ENCODE measurements around the gene TMEM169. TPM values are rescaled to one million over a fixed set of nuclear protein-coding genes. Genes with fewer than 3 reads are reported as not detected.

Gene TMEM169
- total and polyA plus RNA-seq, 2 of the 13 experiments (the other 11 are each of a cell fraction or from before 2014, with no cell fraction given) = 1.5 to 4.5 TPM

GRCh38 chr2:216081487-216082116 is at the start of gene TMEM169, which contains the start of gene PECR (continued):
- TF ChIP-seq ZNF609 (CRISPR knock-in tag; IDR thresholded peaks at IDR 0.05; ENCODE audit: borderline replicate concordance) (peak; percentile 82), ZNF263 (CRISPR knock-in tag; IDR thresholded peaks at IDR 0.05) (no peak), SOX13 (IDR thresholded peaks at IDR 0.05) (no peak), SOX13 (CRISPR knock-in tag; conservative IDR thresholded peaks at IDR 0.05 in 1 of 2, IDR thresholded peaks at IDR 0.05 in 1 of 2) (peak in 1 of 2 experiments; percentile 48; a peak in 2 of 4 replicates), RORA (CRISPR knock-in tag; IDR thresholded peaks at IDR 0.05) (no peak), ZNF740 (CRISPR knock-in tag; IDR thresholded peaks at IDR 0.05) (no peak), SNAI1 (CRISPR knock-in tag; IDR thresholded peaks at IDR 0.05; ENCODE audit: borderline replicate concordance) (peak; percentile 97; the same call in 1 of the 2 replicates), ZNF547 (CRISPR knock-in tag; IDR thresholded peaks at IDR 0.05) (peak; percentile 95), ZNF615 (CRISPR knock-in tag; IDR thresholded peaks at IDR 0.05; ENCODE audit: borderline replicate concordance) (0 out of 2 replicates have a peak, but pooled peaks have one; percentile 81), ZNF770 (CRISPR knock-in tag; IDR thresholded peaks at IDR 0.05) (peak; percentile 20; the same call in 1 of the 2 replicates), MED13 (CRISPR knock-in tag; IDR thresholded peaks at IDR 0.05) (peak; percentile 62; the same call in 1 of the 2 replicates), KLF16 (CRISPR knock-in tag; IDR thresholded peaks at IDR 0.05) (peak in 1 of 2 experiments; percentile 96; a peak in 3 of 4 replicates), ZNF44 (CRISPR knock-in tag; IDR thresholded peaks at IDR 0.05) (peak; percentile 96), MAZ (IDR thresholded peaks at IDR 0.05; ENCODE audit: borderline replicate concordance, low read depth, low read length) (peak; percentile 51; the same call in 1 of the 2 replicates), MAZ (CRISPR knock-in tag; IDR thresholded peaks at IDR 0.05; ENCODE audit: low read depth) (peak; percentile 97), RAD21 (CRISPR knock-in tag; IDR thresholded peaks at IDR 0.05) (peak; percentile 60)
- TF ChIP-seq, protein P1, sequence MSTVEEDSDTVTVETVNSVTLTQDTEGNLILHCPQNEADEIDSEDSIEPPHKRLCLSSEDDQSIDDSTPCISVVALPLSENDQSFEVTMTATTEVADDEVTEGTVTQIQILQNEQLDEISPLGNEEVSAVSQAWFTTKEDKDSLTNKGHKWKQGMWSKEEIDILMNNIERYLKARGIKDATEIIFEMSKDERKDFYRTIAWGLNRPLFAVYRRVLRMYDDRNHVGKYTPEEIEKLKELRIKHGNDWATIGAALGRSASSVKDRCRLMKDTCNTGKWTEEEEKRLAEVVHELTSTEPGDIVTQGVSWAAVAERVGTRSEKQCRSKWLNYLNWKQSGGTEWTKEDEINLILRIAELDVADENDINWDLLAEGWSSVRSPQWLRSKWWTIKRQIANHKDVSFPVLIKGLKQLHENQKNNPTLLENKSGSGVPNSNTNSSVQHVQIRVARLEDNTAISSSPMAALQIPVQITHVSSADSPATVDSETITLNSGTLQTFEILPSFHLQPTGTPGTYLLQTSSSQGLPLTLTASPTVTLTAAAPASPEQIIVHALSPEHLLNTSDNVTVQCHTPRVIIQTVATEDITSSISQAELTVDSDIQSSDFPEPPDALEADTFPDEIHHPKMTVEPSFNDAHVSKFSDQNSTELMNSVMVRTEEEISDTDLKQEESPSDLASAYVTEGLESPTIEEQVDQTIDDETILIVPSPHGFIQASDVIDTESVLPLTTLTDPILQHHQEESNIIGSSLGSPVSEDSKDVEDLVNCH (CRISPR knock-in tag; IDR thresholded peaks at IDR 0.05) = peak; percentile 31; the same call in 1 of the 2 replicates
- TF ChIP-seq, protein P2, sequence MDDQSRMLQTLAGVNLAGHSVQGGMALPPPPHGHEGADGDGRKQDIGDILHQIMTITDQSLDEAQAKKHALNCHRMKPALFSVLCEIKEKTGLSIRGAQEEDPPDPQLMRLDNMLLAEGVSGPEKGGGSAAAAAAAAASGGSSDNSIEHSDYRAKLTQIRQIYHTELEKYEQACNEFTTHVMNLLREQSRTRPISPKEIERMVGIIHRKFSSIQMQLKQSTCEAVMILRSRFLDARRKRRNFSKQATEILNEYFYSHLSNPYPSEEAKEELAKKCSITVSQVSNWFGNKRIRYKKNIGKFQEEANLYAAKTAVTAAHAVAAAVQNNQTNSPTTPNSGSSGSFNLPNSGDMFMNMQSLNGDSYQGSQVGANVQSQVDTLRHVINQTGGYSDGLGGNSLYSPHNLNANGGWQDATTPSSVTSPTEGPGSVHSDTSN (CRISPR knock-in tag; IDR thresholded peaks at IDR 0.05; ENCODE audit: borderline replicate concordance) = no peak
